CD4-positive, alpha-beta T cell (primary cell): ENCODE measurements around the gene VPS52. TPM values are rescaled to one million over a fixed set of nuclear protein-coding genes. Genes with fewer than 3 reads are reported as not detected.

Source experiments
- ATAC-seq: fragments of 200-7000 bp; cut with Tn5 transposase; one replicate; pipeline ENCODE4 v1.10.0; 2022; ENCODE audit warnings: mild to moderate bottlenecking; ENCODE audit not compliant: poor library complexity
- CTCF ChIA-PET: fragments of 350-600 bp; sonication (Branson Sonifier 250); formaldehyde crosslinking; loops from one replicate; lab custom pipeline; 2021; ENCODE audit warnings: antibody characterized with exemption, inconsistent platforms; lab: Charles Lee
- POLR2A ChIA-PET: fragments of 350-600 bp; sonication (Branson Sonifier 250); formaldehyde crosslinking; loops from one replicate; lab custom pipeline; 2021; ENCODE audit warnings: antibody characterized with exemption, inconsistent platforms; lab: Charles Lee
- DNase-seq, 14 experiments: peaks; one replicate each; pipeline ENCODE4 v3.0.0-alpha.2; 2013 to 2020; ENCODE audit warnings: mixed read lengths in 2 of 14
- H3K27ac ChIP-seq, 2 donors: one replicate each; pipeline versions ENCODE4 v1.5.1 to v1.7.0; 2013; ENCODE audit warnings: low read length in 2 of 2, low read depth in 1 of 2, mild to moderate bottlenecking in 1 of 2
- H3K27me3 ChIP-seq, 2 experiments: 1 replicate in 1 of 2; 2 replicates in 1 of 2; pipeline versions ENCODE4 v1.6.1 to v1.7.0; 2013; ENCODE audit warnings: low read length in 2 of 2, control low read depth in 1 of 2, mild to moderate bottlenecking in 1 of 2, moderate library complexity in 1 of 2; ENCODE audit not compliant: insufficient read depth in 2 of 2, control insufficient read depth in 1 of 2
- H3K36me3 ChIP-seq: one replicate; pipeline ENCODE4 v1.6.1; 2013; ENCODE audit warnings: low read length, control low read depth; ENCODE audit not compliant: insufficient read depth
- H3K4me1 ChIP-seq: one replicate; pipeline ENCODE4 v1.6.1; 2013; ENCODE audit warnings: low read length, control low read depth; ENCODE audit not compliant: insufficient read depth
- H3K4me3 ChIP-seq: one replicate; pipeline ENCODE4 v1.5.1; 2013; ENCODE audit warnings: mild to moderate bottlenecking, low read length, moderate library complexity
- H3K9me3 ChIP-seq, 2 experiments: 1 replicate in 1 of 2; 2 replicates in 1 of 2; pipeline versions ENCODE4 v1.6.1 to v1.7.0; 2013; ENCODE audit warnings: low read length in 2 of 2, mild to moderate bottlenecking in 2 of 2, control low read depth in 1 of 2, moderate library complexity in 1 of 2; ENCODE audit not compliant: control insufficient read depth in 1 of 2, insufficient read depth in 1 of 2
- H3K27ac Mint-ChIP-seq: one replicate; pipeline ENCODE4 v1.8.0; 2020; ENCODE audit warnings: mixed read lengths
- H3K27me3 Mint-ChIP-seq: one replicate; pipeline ENCODE4 v1.8.0; 2021; ENCODE audit warnings: mixed read lengths
- H3K36me3 Mint-ChIP-seq: one replicate; pipeline ENCODE4 v1.8.0; 2021; ENCODE audit warnings: low read depth, mixed read lengths
- H3K4me1 Mint-ChIP-seq: one replicate; pipeline ENCODE4 v1.8.0; 2021; ENCODE audit warnings: low read depth, mixed read lengths
- H3K4me3 Mint-ChIP-seq: one replicate; pipeline ENCODE4 v1.8.0; 2020; ENCODE audit warnings: mild to moderate bottlenecking, mixed read lengths
- H3K9me3 Mint-ChIP-seq: one replicate; pipeline ENCODE4 v1.8.0; 2020; ENCODE audit warnings: mixed read lengths
- CTCF ChIP-seq: fragments of 200-600 bp; IDR thresholded peaks from one replicate; pipeline ENCODE4 v1.8.0; 2022; ENCODE audit warnings: antibody characterized with exemption, mild to moderate bottlenecking
- intact Hi-C, 2 experiments: fragments of 100-400 bp; cut with DNase I in 1 of 2; cut with micrococcal nuclease in 1 of 2; formaldehyde crosslinking; loops; one replicate each; pipeline versions ENCODE4 v1.15.1 to v1.9.0; 2023 to 2025; cut with DNase I, micrococcal nuclease
- total RNA-seq, 174 experiments: library from RNA in 2 of 174; stranded (reverse) in 2 of 174; gene quantifications; one replicate each; pipeline ENCODE4 v1.2.3 and lab custom pipeline; 2021 to 2026

VPS52 gene
- total RNA-seq, 2 experiments from 2014 or later, result 67.9 TPM

DNA sequence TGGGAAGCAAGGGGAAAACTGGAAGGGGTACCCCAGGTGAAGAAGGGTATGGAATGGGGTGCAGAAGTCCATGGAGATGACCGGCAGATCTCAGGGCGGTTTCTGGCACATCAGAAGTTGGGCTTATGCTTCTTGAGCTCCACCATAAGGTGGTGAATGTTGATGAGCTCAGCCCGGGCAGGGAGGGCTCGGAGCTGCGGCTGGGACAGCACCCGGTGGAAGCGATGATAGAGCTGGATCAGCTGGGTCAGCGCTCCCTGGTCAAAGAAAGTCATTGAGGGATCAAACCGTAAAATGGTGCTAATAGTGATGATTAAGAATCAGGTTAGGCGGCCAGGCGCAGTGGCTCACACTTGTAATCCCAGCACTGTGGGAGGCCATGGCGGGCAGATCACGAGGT is 20.9 kb downstream of the VPS52 start:
- ATAC-seq, result no peak
- peaks cover 20% of the 10 kb centered on the region for H3K36me3 ChIP-seq
- DNase-seq, result no peak
- Mint-ChIP-seq H3K27ac (peak overlapping the region; percentile 97), H3K36me3 (peaks cover 26% of the 10 kb centered on the region), H3K9me3 (no peaks in the 10 kb centered on the region), H3K27me3 (no peaks in the 10 kb centered on the region), H3K4me3 (peak overlapping the region; percentile 43), H3K4me1 (peaks cover 37% of the 10 kb centered on the region)
- H3K9me3 ChIP-seq, result no peaks in the 10 kb centered on the region
- no peaks in the 10 kb centered on the region for H3K27me3 ChIP-seq
- POLR2A ChIA-PET, result interaction anchor here (0.8 to 4.0 kb wide), 7 partner anchors 12 to 94 kb away, joined by 3 to 95 read pairs (median 21); partner anchors contain the start of genes B3GALT4, RGL2, RPS18 and RXRB
- CTCF ChIA-PET, result interaction anchor here (1.6 to 6.8 kb wide), 4 partner anchors 21 to 461 kb away, joined by 3 to 76 read pairs (median 11); partner anchors contain the start of genes B3GALT4, RPS18, UQCC2 and VPS52
- intact Hi-C loops, result no loop called here
- TF ChIP-seq CTCF, result no peak
- H3K4me3 ChIP-seq, result no peak overlapping the region
- peaks cover 32% of the 10 kb centered on the region for H3K4me1 ChIP-seq
- H3K27ac ChIP-seq, result no peak overlapping the region

GRCh38 chr6:33249732-33250630 is 21.7 kb downstream of the VPS52 start:
- Histone ChIP-seq H3K4me1 (peaks cover 32% of the 10 kb centered on the region), H3K36me3 (peaks cover 20% of the 10 kb centered on the region), H3K4me3 (peak overlapping the region; percentile 70), H3K27me3 (no peaks in the 10 kb centered on the region), H3K9me3 (no peaks in the 10 kb centered on the region), H3K27ac (peak overlapping the region; percentile 89 to 98)
- H3K4me3 Mint-ChIP-seq, result peak overlapping the region; percentile 92
- peak overlapping the region; percentile 97 for H3K27ac Mint-ChIP-seq
- CTCF ChIA-PET, result interaction anchor here (1.3 to 6.8 kb wide), 10 partner anchors 22 to 461 kb away, joined by 3 to 76 read pairs (median 8); partner anchors contain the start of genes B3GALT4, RPS18, UQCC2 and VPS52
- TF ChIP-seq CTCF, result no peak
- DNase-seq, result peak in 1 of 14 experiments; percentile 1
- ATAC-seq, result no peak
- intact Hi-C loops, result loop anchor here (1.0 to 2.0 kb wide), 5 partner anchors 21 to 235 kb away; partner anchors contain the start of genes RING1 (in 2 of the 2), VPS52 (in 2 of the 2), RXRB (in 1 of the 2) and SLC39A7 (in 1 of the 2)
- peaks cover 37% of the 10 kb centered on the region for H3K4me1 Mint-ChIP-seq
- POLR2A ChIA-PET, result interaction anchor here (0.7 to 4.0 kb wide), 31 partner anchors 10 to 405 kb away, joined by 3 to 95 read pairs (median 11); partner anchors contain the start of genes B3GALT4, HLA-DMA, HSD17B8 and ITPR3
- H3K9me3 Mint-ChIP-seq, result no peaks in the 10 kb centered on the region
- H3K36me3 Mint-ChIP-seq, result peaks cover 24% of the 10 kb centered on the region
- H3K27me3 Mint-ChIP-seq, result no peaks in the 10 kb centered on the region
